A172 (cell line): ENCODE results near the gene TXK. TPM values are rescaled to one million over a fixed set of nuclear protein-coding genes. Genes with fewer than 3 reads are reported as not detected.

Experiments used
- DNase-seq: peaks from one replicate; pipeline ENCODE4 v3.0.0-alpha.2; 2015; ENCODE audit warnings: low spot score
- total RNA-seq: library from RNA; depleted of rRNA; stranded (reverse); fragments of >200 nt; shearing (Covaris generic); gene quantifications from 2 replicates; pipeline ENCODE4 v1.2.3, GENCODE V29; 2014

TXK gene
- total RNA-seq, 1 experiment from 2014 or later: not detected

GRCh38 chr4:48051078-48051477 is 83.0 kb downstream of the TXK start:
- DNase-seq: no peak

- no peak for DNase-seq
Observed at GRCh38 chr4:48049483-48049882, 84.6 kb downstream of the TXK start.

GRCh38 chr4:48047896-48048295 is 86.2 kb downstream of the TXK start:
- DNase-seq: no peak

GRCh38 chr4:48047421-48047844 is 86.6 kb downstream of the TXK start:
- no peak for DNase-seq

DNA sequence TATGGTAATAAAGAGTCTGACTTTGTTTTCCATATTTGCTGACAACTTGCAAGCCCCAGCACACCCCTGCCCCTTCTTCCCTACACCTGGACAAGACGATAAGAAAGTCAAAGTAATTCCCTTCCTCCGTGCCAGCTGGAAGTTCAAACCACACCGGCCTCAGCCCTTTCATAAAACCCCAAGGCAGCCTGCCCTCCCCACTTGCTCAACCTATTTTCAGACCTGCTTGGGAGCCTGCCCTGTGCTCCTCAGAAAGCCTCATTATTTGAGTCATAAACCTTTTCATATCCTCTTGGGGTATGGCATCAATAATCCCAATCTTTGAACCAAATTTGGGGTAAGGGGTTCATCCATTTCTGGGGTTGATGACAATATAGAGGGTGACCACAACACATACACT is 88.0 kb downstream of the TXK start:
- no peak for DNase-seq

DNA sequence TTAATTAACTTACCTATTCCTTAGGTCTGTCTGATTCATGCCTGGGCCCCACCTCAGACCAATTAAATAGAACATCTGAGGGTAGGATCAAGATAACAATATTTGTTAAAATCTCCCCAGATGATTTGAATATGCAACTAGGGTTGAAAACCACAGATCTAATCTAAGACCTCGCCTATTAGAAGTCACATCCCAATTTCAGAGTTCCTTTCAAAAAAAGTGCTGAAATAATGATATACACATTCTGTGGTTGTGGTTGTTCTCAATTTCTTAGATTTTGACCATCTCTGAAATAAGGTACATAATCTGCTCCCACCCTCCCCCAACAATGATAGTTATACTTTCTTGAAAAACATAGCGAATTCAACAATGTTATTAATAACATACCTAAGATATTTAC is 89.8 kb downstream of the TXK start:
- DNase-seq: no peak

- no peak for DNase-seq
Observed at GRCh38 chr4:48043504-48043903, 90.5 kb downstream of the TXK start.

- no peak for DNase-seq
Observed at GRCh38 chr4:48042979-48043461, 91.0 kb downstream of the TXK start.

GRCh38 chr4:48041535-48042137 is 92.4 kb downstream of the TXK start:
- no peak for DNase-seq

GRCh38 chr4:48039561-48039960 is 94.5 kb downstream of the TXK start:
- no peak for DNase-seq

GRCh38 chr4:48038666-48039065 is 95.4 kb downstream of the TXK start:
- DNase-seq: no peak

DNA sequence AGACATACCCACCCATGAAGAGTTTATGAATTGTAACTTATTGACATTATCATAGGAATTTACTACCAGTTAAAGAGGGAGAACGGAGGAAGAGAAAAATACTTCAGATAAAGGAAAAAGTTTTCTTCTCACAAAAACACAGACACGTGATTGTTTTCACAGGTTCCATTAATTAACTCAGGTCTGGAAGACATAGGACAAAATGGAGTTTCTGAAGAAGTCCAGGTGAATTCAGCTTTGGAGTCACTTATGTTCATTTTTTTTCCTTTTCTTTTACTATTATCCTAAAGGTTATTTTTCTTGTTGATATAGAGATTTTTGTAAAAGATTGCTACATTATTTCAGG is 97.0 kb downstream of the TXK start:
- no peak for DNase-seq

- no peak for DNase-seq
Observed at GRCh38 chr4:48035952-48036351, 98.1 kb downstream of the TXK start.

- peak; percentile 28 for DNase-seq
Observed at GRCh38 chr4:48033825-48034413, 100.1 kb downstream of the TXK start.

- no peak for DNase-seq
Observed at GRCh38 chr4:48033412-48033811, 100.6 kb downstream of the TXK start.

GRCh38 chr4:48032721-48033120 is 101.3 kb downstream of the TXK start:
- no peak for DNase-seq

- DNase-seq: peak; percentile 62
Observed at GRCh38 chr4:48031802-48032525, 102.1 kb downstream of the TXK start.

DNA sequence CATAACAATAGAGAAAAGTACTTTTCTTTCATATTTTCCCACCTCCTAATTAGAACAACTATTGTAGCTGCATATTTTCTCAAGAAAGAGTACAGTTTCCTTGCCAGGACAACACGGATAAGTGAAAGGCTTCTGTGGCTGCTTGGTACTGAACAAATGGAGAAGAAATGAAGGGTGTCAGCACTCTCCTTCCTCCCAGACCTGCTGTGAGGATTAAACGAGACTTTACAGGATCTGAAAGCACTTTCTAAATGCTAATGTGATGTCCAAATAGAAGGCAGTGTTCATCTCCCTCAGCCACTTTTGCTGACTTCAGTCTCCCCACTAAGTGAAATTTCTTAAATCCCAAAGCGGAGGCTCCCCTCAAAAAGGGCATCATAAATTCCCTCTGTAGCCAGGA is 103.6 kb downstream of the TXK start:
- DNase-seq: no peak

DNA sequence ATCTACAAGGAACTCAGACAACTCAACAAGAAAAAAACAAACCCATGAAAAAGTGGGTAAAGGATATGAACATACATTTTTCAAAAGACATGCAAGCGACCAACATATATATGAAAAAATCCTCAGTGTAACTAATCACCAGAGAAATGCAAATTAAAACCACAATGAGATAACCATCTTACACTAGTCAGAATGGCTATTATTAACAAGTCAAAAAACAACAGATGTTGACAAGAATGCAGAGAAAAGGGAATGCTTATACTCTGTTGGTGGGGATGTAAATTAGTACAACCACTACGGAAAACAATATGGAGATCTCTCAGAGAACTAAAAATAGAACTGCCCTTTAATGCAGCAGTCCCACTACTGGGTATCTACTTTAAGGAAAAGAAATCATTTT is 105.4 kb downstream of the TXK start:
- DNase-seq: no peak

GRCh38 chr4:48027653-48028052 is 106.4 kb downstream of the TXK start:
- DNase-seq: no peak

DNA sequence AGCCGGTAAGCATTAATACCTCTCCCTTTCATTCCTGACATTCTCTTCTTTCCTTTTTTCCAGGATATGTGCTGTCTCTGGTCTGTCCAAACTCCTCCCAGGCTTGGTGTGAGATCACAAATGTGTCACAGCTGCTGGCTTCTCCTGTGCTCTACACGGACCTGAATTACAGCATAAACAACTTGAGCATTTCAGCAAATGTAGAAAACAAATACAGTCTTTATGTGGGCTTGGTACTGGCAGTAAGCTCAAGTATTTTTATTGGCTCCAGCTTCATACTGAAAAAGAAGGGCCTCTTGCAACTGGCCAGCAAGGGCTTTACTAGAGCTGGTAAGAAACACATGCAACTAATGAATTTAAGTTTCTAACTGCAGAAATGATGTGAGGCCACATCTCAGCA is 109.0 kb downstream of the TXK start:
- no peak for DNase-seq

DNA sequence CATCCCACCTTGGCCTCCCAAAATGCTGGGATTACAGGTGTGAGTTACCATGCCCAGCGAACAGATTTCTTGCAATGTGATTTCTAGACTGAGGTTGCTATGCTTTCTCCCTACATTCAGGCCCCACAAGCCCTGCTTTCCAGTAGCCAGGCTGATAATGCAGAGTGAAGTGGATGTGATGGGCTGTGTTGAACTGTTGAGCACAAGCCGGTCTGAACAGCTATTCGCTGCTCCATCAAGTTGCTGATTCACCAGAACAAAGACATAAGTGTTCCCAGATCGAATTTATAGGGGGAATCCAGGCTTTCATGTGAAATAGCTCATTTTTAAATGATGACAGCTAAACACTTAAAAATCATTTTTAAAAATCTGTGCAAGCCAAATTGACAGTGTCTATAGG is 109.5 kb downstream of the TXK start:
- DNase-seq: no peak

DNA sequence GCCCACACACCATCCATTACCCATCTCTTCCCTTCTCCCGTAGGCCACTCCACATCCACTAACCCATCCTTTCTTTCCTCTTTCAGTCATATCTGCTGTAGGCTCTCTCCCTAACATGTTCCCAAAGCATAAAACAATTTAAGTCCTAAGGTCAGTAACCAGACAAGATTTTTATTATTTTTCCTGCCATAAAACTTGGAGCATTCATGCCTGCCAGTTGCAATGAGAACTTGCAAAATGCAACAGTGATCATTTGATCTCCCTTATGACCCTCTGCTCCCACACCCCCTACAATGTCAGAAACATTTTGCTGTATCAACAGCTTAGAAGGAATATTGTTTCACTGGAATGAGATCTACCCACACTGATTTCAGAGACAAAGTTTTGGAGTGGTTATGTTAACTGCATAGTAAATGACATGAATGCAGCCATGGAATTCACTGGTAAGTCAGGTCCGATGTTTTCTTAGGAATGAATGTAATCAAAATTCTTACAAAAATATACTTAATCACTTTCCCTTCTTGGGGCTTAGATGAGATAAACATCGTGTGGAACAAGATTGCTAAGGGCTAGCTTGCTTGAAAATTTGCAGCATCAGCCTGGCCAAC is 111.8 kb downstream of the TXK start:
- DNase-seq: no peak
